GM12878 (cell line): ENCODE measurements around the gene MYL11. TPM values are rescaled to one million over a fixed set of nuclear protein-coding genes. Genes with fewer than 3 reads are reported as not detected.

ENCODE experiments used
- ATAC-seq: fragments of 200-7000 bp; cut with Tn5 transposase; 3 replicates; pipeline ENCODE4 v1.9.1; 2020; ENCODE audit warnings: mild to moderate bottlenecking, moderate library complexity
- BruUV-seq: library from RNA; stranded (reverse); fragments of 400-500 nt; replicated peaks from 2 replicates; lab custom pipeline; 2021; lab: Mats Ljungman, UMichigan
- CTCF ChIA-PET: fragments of 300-600 bp; sonication (Branson Sonifier 250); formaldehyde crosslinking; extraction: SDS; loops from one replicate; lab custom pipeline; 2021; ENCODE audit warnings: inconsistent platforms; lab: Yijun Ruan, JAX
- POLR2A ChIA-PET: fragments of 350-600 bp; formaldehyde crosslinking; extraction: SDS; loops from one replicate; lab custom pipeline; 2021; ENCODE audit warnings: inconsistent platforms; lab: Charles Lee
- RAD21 ChIA-PET: fragments of 300-600 bp; sonication (Branson Sonifier 250); formaldehyde crosslinking; loops from one replicate; lab custom pipeline; 2023; ENCODE audit warnings: antibody characterized with exemption; ENCODE audit not compliant: unreplicated experiment; lab: Charles Lee
- SMC1A ChIA-PET: fragments of 300-600 bp; sonication (Branson Sonifier 250); formaldehyde crosslinking; loops from one replicate; lab custom pipeline; 2023; ENCODE audit not compliant: unreplicated experiment, uncharacterized antibody; lab: Charles Lee
- DNase-seq: peaks from one replicate; pipeline ENCODE4 v3.0.0-alpha.2; 2011; ENCODE audit warnings: low read depth, low spot score
- FAIRE-seq: peaks from 3 replicates; lab custom pipeline; 2011; peaks lifted over from hg19 to GRCh38; lab: Jason Lieb, UNC
- H2AFZ ChIP-seq: 2 replicates; pipeline ENCODE4 v1.6.0; 2011; ENCODE audit warnings: low read depth, low read length, control low read depth; ENCODE audit not compliant: control insufficient read depth
- H3K27ac ChIP-seq: 2 replicates; pipeline ENCODE4 v1.5.1; 2011; ENCODE audit warnings: control low read depth; ENCODE audit not compliant: control insufficient read depth, insufficient read depth
- H3K27me3 ChIP-seq, 2 experiments: replicated peaks in 1 of 2; 2 replicates each; pipeline versions ENCODE4 v1.6.0 to v1.6.1; 2011; ENCODE audit warnings: low read length in 1 of 2; ENCODE audit not compliant: control insufficient read depth in 2 of 2, insufficient read depth in 2 of 2
- H3K36me3 ChIP-seq, 2 experiments: 2 replicates each; pipeline ENCODE4 v1.5.1; 2011; ENCODE audit warnings: low read length in 1 of 2; ENCODE audit not compliant: control insufficient read depth in 2 of 2, insufficient read depth in 2 of 2
- H3K4me1 ChIP-seq: 2 replicates; pipeline ENCODE4 v1.6.1; 2011; ENCODE audit warnings: mild to moderate bottlenecking, low read length, moderate library complexity, mixed read lengths; ENCODE audit not compliant: control insufficient read depth, insufficient read depth
- H3K4me2 ChIP-seq: 2 replicates; pipeline ENCODE4 v1.6.0; 2011; ENCODE audit warnings: control low read depth; ENCODE audit not compliant: control insufficient read depth, insufficient read depth
- H3K4me3 ChIP-seq: fragments of 200-600 bp; sonication (generic); 2 replicates; pipeline ENCODE4 v1.5.1; 2016
- H3K79me2 ChIP-seq: 2 replicates; pipeline ENCODE4 v1.6.0; 2011; ENCODE audit warnings: low read length; ENCODE audit not compliant: control insufficient read depth, insufficient read depth
- H3K9ac ChIP-seq: 2 replicates; pipeline ENCODE4 v1.8.0; 2011; ENCODE audit warnings: low read length, control low read depth, mixed read lengths; ENCODE audit not compliant: control insufficient read depth, insufficient read depth
- H3K9me3 ChIP-seq: replicated peaks from 3 replicates; pipeline ENCODE4 v1.5.1; 2011; ENCODE audit warnings: mild to moderate bottlenecking, low read length; ENCODE audit not compliant: control insufficient read depth, insufficient read depth
- H4K20me1 ChIP-seq: 2 replicates; pipeline ENCODE4 v1.6.0; 2011; ENCODE audit not compliant: control insufficient read depth, insufficient read depth
- BACH1 ChIP-seq: fragments of 450-650 bp; IDR thresholded peaks from 2 replicates; pipeline ENCODE4 v1.6.1; 2017; ENCODE audit warnings: mild to moderate bottlenecking, borderline replicate concordance
- BCL11A ChIP-seq: IDR thresholded peaks from 2 replicates; pipeline ENCODE4 v1.6.1; 2011; ENCODE audit warnings: low read depth, low read length
- DPF2 ChIP-seq: fragments of 450-650 bp; IDR thresholded peaks from 2 replicates; pipeline ENCODE4 v1.6.1; 2017; ENCODE audit warnings: mild to moderate bottlenecking
- ESRRA ChIP-seq: IDR thresholded peaks from 2 replicates; pipeline ENCODE4 v1.6.1; 2012; ENCODE audit warnings: mild to moderate bottlenecking, low read length, improper control_type of control experiment
- HDGF ChIP-seq: fragments of 450-650 bp; IDR thresholded peaks from 2 replicates; pipeline ENCODE4 v1.6.1; 2016; ENCODE audit warnings: antibody characterized with exemption
- MTA2 ChIP-seq: fragments of 450-650 bp; IDR thresholded peaks from 2 replicates; pipeline ENCODE4 v1.6.1; 2016; ENCODE audit warnings: low read depth, mild to moderate bottlenecking, moderate library complexity
- MXI1 ChIP-seq: fragments of 150-350 bp; IDR thresholded peaks from 2 replicates; pipeline ENCODE4 v1.6.1; 2011; ENCODE audit warnings: low read depth, mild to moderate bottlenecking, inconsistent platforms, low read length, improper control_type of control experiment
- POLR2A ChIP-seq: IDR thresholded peaks from 2 replicates; pipeline ENCODE4 v1.6.1; 2011; ENCODE audit warnings: low read depth, mild to moderate bottlenecking, low read length
- RAD51 ChIP-seq: fragments of 450-650 bp; IDR thresholded peaks from 2 replicates; pipeline ENCODE4 v1.6.1; 2016; ENCODE audit warnings: moderate library complexity, mild to moderate bottlenecking, inconsistent platforms
- RUNX3 ChIP-seq: IDR thresholded peaks from 2 replicates; pipeline ENCODE4 v1.6.1; 2012; ENCODE audit warnings: low read length, inconsistent platforms
- SIX5 ChIP-seq: IDR thresholded peaks from 2 replicates; pipeline ENCODE4 v1.6.1; 2011; ENCODE audit warnings: mild to moderate bottlenecking, low read depth, low read length, moderate library complexity; ENCODE audit not compliant: severe bottlenecking
- SPI1 ChIP-seq: IDR thresholded peaks from 2 replicates; pipeline ENCODE4 v1.6.1; 2011; ENCODE audit warnings: low read depth, mild to moderate bottlenecking, low read length, moderate library complexity, borderline replicate concordance; ENCODE audit not compliant: insufficient read depth
- ZNF592 ChIP-seq: fragments of 450-650 bp; IDR thresholded peaks from 2 replicates; pipeline ENCODE4 v1.6.1; 2017; ENCODE audit warnings: mild to moderate bottlenecking, moderate library complexity
- WGBS: methylation state at CpG from one replicate; pipeline ENCODE4 v1.1.6; 2016; ENCODE audit warnings: low lambda C conversion rate; ENCODE audit not compliant: insufficient replicate concordance, insufficient coverage; ENCODE audit errors: missing lambda C conversion rate; 5-methylcytosine and 5-hydroxymethylcytosine counted together
- in situ Hi-C: fragments of 300-500 bp; cut with MboI; formaldehyde crosslinking; loops from 9 replicates; pipeline ENCODE4 v1.14.3; 2018; ENCODE audit warnings: mixed read lengths
- intact Hi-C: fragments of 100-400 bp; cut with micrococcal nuclease; formaldehyde crosslinking; loops from one replicate; pipeline ENCODE4 v1.14.2; 2022; ENCODE audit not compliant: unreplicated experiment
- polyA plus RNA-seq, 11 experiments: library from polyadenylated mRNA; depleted of rRNA in 4 of 11; unstranded in 6 of 11; stranded (reverse) in 5 of 11; fragments of >200 nt; fragmentation: Nextera tagmentation in 4 of 11; fragmentation: Illumina TruSeq in 1 of 11; extraction: Ambion mirVana in 4 of 11; extraction: Trizol in 1 of 11; gene quantifications; 1 replicate in 1 of 11; 2 replicates in 10 of 11; pipeline versions ENCODE4 v1.2.1 to v1.2.3, GENCODE V29; 2011 to 2016; ENCODE audit warnings: inconsistent platforms in 2 of 11, missing spikeins in 2 of 11, low read depth in 1 of 11
- total RNA-seq, 4 experiments: library from RNA; depleted of rRNA in 3 of 4; stranded (reverse); fragments of >200 nt in 3 of 4; fragmentation: Illumina TruSeq in 1 of 4; extraction: Trizol in 1 of 4; gene quantifications; 2 replicates each; pipeline versions ENCODE4 v1.2.1 to v1.2.3, GENCODE V29; 2013 to 2021
- TF ChIP-seq, protein P1 (sequence below): fragments of 450-650 bp; IDR thresholded peaks from 2 replicates; pipeline ENCODE4 v1.6.1; 2017; ENCODE audit warnings: mild to moderate bottlenecking, low read depth, inconsistent platforms; ENCODE audit not compliant: poor library complexity, severe bottlenecking
- TF ChIP-seq, protein P2 (sequence below), 3 experiments: IDR thresholded peaks in 2 of 3; conservative IDR thresholded peaks in 1 of 3; 2 replicates each; pipeline ENCODE4 v1.5.1; 2011; ENCODE audit warnings: low read depth in 3 of 3, low read length in 3 of 3, mild to moderate bottlenecking in 3 of 3, control low read depth in 2 of 3, moderate library complexity in 2 of 3, inconsistent platforms in 1 of 3, mixed read lengths in 1 of 3; ENCODE audit not compliant: control insufficient read depth in 2 of 3, insufficient read depth in 1 of 3; ENCODE audit errors: extremely low read depth in 1 of 3

Gene MYL11
- total and polyA plus RNA-seq, 10 of the 15 experiments (the other 5 are each of a cell fraction or from before 2014, with no cell fraction given) = 0.19 to 1.2 (median 0.61) TPM; not detected in 5

DNA sequence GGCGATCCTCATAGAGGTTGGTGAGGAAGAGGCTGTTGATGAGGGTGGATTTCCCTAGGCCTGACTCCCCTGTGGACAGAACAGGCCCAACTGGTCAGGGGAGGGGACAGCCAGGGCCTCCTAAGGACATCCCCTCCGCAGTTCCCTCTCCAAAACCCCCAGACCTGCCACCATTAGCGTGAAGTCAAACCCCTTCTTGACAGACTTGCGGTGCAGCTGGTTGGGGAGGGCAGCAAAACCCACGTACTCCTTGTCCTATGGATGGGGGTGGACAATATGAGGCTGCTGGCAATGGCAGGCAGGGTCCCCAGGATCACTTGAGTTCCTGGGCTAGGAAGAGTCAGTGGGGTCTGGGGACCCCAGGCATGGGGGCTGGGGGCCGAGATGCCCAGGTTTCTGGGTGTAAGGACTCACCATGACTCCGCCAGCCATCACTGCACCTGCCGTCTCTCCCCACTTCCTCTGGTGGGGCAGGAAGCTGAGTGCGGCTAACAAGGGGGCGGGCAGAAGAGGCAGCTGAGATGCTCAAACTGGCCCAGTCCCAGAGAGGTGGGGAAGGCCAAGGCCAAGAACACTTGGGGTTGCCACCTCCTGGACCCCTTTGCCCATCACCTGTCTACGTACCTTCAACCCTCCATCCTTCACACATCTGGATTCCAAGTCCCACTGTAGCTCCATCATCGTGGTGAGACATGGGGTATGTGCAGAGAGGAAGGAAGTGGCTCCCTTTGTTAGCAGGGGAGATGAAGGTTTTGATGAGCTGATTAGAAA is 7.7 kb downstream of the MYL11 start, which contains the start of gene SEPTIN1:
Gene SEPTIN1 (minus strand): TSS at position 451 of the 771 bp plus-strand sequence. CDS start 19 bp downstream, at position 432.
- H3K4me1 ChIP-seq = peaks cover 26% of the 10 kb centered on the region
- ATAC-seq (peak; percentile 61), FAIRE-seq (peak; percentile 82), DNase-seq (peak; percentile 40)
- H2AFZ ChIP-seq = peak within 1 kb of the TSS; percentile 89
- peaks cover 0 to 4% of the 10 kb centered on the region in 2 experiments; a peak in 2 of 4 replicates for H3K36me3 ChIP-seq
- H3K4me2 ChIP-seq = peak within 1 kb of the TSS; percentile 94
- RAD21 ChIA-PET = interaction anchor here (0.7 to 3.2 kb wide), 12 partner anchors 11 to 290 kb away, joined by 3 to 25 read pairs (median 4); partner anchors contain the start of genes DCTPP1, TBC1D10B, TBX6 and ZNF48
- H3K4me3 ChIP-seq = peak within 1 kb of the TSS; percentile 97
- BruUV-seq = TSS peak; percentile 81
- SMC1A ChIA-PET = interaction anchor here (0.6 to 3.3 kb wide), 13 partner anchors 9 to 275 kb away, joined by 3 to 12 read pairs (median 4); partner anchors contain the start of genes ZNF48 and ZNF771
- H3K9me3 ChIP-seq = no peaks in the 10 kb centered on the region
- H3K79me2 ChIP-seq = peaks cover 27% of the 10 kb centered on the region
- H3K9ac ChIP-seq = peak within 1 kb of the TSS; percentile 76
- intact Hi-C loops = no loop called here
- POLR2A ChIA-PET = interaction anchor here (0.9 to 4.3 kb wide), 14 partner anchors 10 to 317 kb away, joined by 3 to 37 read pairs (median 4); partner anchors contain the start of genes ALDOA, CD2BP2, TBC1D10B and ZNF48
- CTCF ChIA-PET = interaction anchor here (0.7 to 2.8 kb wide), 9 partner anchors 11 to 290 kb away, joined by 3 to 23 read pairs (median 4); partner anchors contain the start of genes CD2BP2, ZNF48 and ZNF771
- H3K27me3 ChIP-seq = no peaks in the 10 kb centered on the region
- 4% methylated on average over 10 of the region's 12 CpGs for WGBS
- H3K27ac ChIP-seq = peak within 1 kb of the TSS; percentile 91
- no peaks in the 10 kb centered on the region for H4K20me1 ChIP-seq
- in situ Hi-C loops = no loop called here
- TF ChIP-seq HDGF (0 out of 2 replicates have a peak, but pooled peaks have one; percentile 53), BCL11A (peak; percentile 24; the same call in 1 of the 2 replicates), SIX5 (no peak), BACH1 (0 out of 2 replicates have a peak, but pooled peaks have one; percentile 11), POLR2A (peak; percentile 92), RUNX3 (peak; percentile 71), MTA2 (no peak), MXI1 (no peak), SPI1 (peak; percentile 90), DPF2 (peak; percentile 45; the same call in 1 of the 2 replicates), RAD51 (no peak), ESRRA (no peak), ZNF592 (no peak)
- TF ChIP-seq, protein P1, sequence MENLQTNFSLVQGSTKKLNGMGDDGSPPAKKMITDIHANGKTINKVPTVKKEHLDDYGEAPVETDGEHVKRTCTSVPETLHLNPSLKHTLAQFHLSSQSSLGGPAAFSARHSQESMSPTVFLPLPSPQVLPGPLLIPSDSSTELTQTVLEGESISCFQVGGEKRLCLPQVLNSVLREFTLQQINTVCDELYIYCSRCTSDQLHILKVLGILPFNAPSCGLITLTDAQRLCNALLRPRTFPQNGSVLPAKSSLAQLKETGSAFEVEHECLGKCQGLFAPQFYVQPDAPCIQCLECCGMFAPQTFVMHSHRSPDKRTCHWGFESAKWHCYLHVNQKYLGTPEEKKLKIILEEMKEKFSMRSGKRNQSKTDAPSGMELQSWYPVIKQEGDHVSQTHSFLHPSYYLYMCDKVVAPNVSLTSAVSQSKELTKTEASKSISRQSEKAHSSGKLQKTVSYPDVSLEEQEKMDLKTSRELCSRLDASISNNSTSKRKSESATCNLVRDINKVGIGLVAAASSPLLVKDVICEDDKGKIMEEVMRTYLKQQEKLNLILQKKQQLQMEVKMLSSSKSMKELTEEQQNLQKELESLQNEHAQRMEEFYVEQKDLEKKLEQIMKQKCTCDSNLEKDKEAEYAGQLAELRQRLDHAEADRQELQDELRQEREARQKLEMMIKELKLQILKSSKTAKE = no peak
- TF ChIP-seq, protein P2, sequence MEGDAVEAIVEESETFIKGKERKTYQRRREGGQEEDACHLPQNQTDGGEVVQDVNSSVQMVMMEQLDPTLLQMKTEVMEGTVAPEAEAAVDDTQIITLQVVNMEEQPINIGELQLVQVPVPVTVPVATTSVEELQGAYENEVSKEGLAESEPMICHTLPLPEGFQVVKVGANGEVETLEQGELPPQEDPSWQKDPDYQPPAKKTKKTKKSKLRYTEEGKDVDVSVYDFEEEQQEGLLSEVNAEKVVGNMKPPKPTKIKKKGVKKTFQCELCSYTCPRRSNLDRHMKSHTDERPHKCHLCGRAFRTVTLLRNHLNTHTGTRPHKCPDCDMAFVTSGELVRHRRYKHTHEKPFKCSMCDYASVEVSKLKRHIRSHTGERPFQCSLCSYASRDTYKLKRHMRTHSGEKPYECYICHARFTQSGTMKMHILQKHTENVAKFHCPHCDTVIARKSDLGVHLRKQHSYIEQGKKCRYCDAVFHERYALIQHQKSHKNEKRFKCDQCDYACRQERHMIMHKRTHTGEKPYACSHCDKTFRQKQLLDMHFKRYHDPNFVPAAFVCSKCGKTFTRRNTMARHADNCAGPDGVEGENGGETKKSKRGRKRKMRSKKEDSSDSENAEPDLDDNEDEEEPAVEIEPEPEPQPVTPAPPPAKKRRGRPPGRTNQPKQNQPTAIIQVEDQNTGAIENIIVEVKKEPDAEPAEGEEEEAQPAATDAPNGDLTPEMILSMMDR (IDR thresholded peaks at IDR 0.05 in 2 of 3, conservative IDR thresholded peaks at IDR 0.05 in 1 of 3; ENCODE audit: control insufficient read depth in 2 of 3, extremely low read depth in 1 of 3, insufficient read depth in 1 of 3, low read depth in 3 of 3, low read length in 3 of 3) = no peak
